ENCODE data around the gene MED31. TPM values are rescaled to one million over a fixed set of nuclear protein-coding genes. Genes with fewer than 3 reads are reported as not detected.
"Not testable (repeated sequence)": the region's sequence is repeated elsewhere in the genome, so short reads cannot be mapped to it uniquely, and the experiment has no call there.

Gene MED31
- total and polyA plus RNA-seq, 2 of the 4 experiments (the other 2 are of a cell fraction) = 5.6 to 11.6 TPM

- H3K9me1 ChIP-seq (ENCODE audit: insufficient read depth, low read length); BruUV-seq (replicated peaks); H3K14ac ChIP-seq (replicated peaks; ENCODE audit: low read depth, low read length); H3K4me2 ChIP-seq (ENCODE audit: low read depth, low read length); H2BK5ac ChIP-seq (ENCODE audit: low read depth, low read length, poor library complexity, severe bottlenecking); H4K91ac ChIP-seq (ENCODE audit: insufficient read depth, low read depth, low read length); H3K79me1 ChIP-seq (ENCODE audit: low read depth in 1 of 2, low read length in 2 of 2); H3K9me3 ChIP-seq (ENCODE audit: control insufficient read depth, insufficient read depth, low read length); H3K18ac ChIP-seq (ENCODE audit: low read depth, low read length); H3K36me3 ChIP-seq (ENCODE audit: control insufficient read depth, insufficient read depth, low read length); H2BK120ac ChIP-seq (ENCODE audit: low read depth, low read length); dilution Hi-C loops (cut with HindIII; ENCODE audit: low sequenced_read_pairs, unreplicated experiment); H2AFZ ChIP-seq (replicated peaks; ENCODE audit: low read length, poor library complexity); H2AK5ac ChIP-seq (ENCODE audit: low read depth, low read length); H2AK9ac ChIP-seq (replicated peaks; ENCODE audit: low read depth, low read length, poor library complexity); H3K56ac ChIP-seq (ENCODE audit: extremely low read depth, insufficient read depth, low read length); H2BK15ac ChIP-seq (ENCODE audit: low read depth, low read length); H3K23ac ChIP-seq (ENCODE audit: low read depth, low read length); H4K20me1 ChIP-seq (ENCODE audit: insufficient read depth, low read length); H2BK20ac ChIP-seq (ENCODE audit: low read depth, low read length); H4K8ac ChIP-seq (ENCODE audit: low read depth in 2 of 2, low read length in 2 of 2); H3K4me1 ChIP-seq (ENCODE audit: control insufficient read depth, insufficient read depth, low read length); POLR2A ChIA-PET (ENCODE audit: unreplicated experiment); H3K4me3 ChIP-seq (ENCODE audit: insufficient read depth, low read depth, low read length); in situ Hi-C loops (cut with MboI; ENCODE audit: low sequenced_read_pairs); ATAC-seq (ENCODE audit: low read depth); H3K4ac ChIP-seq (ENCODE audit: low read depth, low read length); H4K5ac ChIP-seq (ENCODE audit: low read depth, low read length); DNase-seq; H3K9ac ChIP-seq (ENCODE audit: low read depth, low read length); H3K27ac ChIP-seq (ENCODE audit: insufficient read depth, low read length); CTCF ChIA-PET: not testable (repeated sequence)
- no CpG with 5 or more reads among the region's 5 CpGs for WGBS, 2 experiments (ENCODE audit: extremely low coverage in 2 of 2, insufficient read length in 1 of 2)
- intact Hi-C loops (cut with micrococcal nuclease) = loop anchor here (10.0 kb wide), 1 partner anchor 1074 kb away; the partner anchor contains the start of gene NLRP1
- H3K27me3 ChIP-seq (ENCODE audit: control insufficient read depth, insufficient read depth, low read length) = peaks cover 54% of the 10 kb centered on the region
Observed at GRCh38 chr17:6658411-6658810, 7.0 kb upstream of the MED31 start.
